ENCODE data around the gene MT2A.

- TF ChIP-seq POLR2A (IDR thresholded peaks at IDR 0.05) (no peak), CTCF (IDR thresholded peaks at IDR 0.05) (no peak)
These were observed 2.3 kb downstream of the MT2A start for GRCh38 chr16:56610609-56611111.
